H1 (cell line): ENCODE data around the gene CLEC16A. TPM values are rescaled to one million over a fixed set of nuclear protein-coding genes. Genes with fewer than 3 reads are reported as not detected.

Experiments
- ATF3 ChIP-seq: IDR thresholded peaks from 2 replicates; pipeline ENCODE4 v1.6.1; 2011; ENCODE audit warnings: low read depth, mild to moderate bottlenecking, low read length; ENCODE audit not compliant: insufficient read depth
- USF2 ChIP-seq: IDR thresholded peaks from 2 replicates; pipeline ENCODE4 v1.6.1; 2011; ENCODE audit warnings: low read length, improper control_type of control experiment
- polyA plus RNA-seq, 7 experiments: library from polyadenylated mRNA; depleted of rRNA in 3 of 7; stranded (reverse) in 5 of 7; unstranded in 2 of 7; fragments of >200 nt in 5 of 7; fragments of 200-250 nt in 2 of 7; gene quantifications; 1 replicate in 5 of 7; 2 replicates in 1 of 7; 4 replicates in 1 of 7; pipeline versions ENCODE4 v1.2.1 to v1.2.3, GENCODE V29; 2011 to 2013; ENCODE audit warnings: missing spikeins in 2 of 7, mixed read lengths in 2 of 7
- total RNA-seq: library from RNA; stranded (reverse); fragmentation: NEBNext Ultra II Directional; extraction: Animal tissue kit (Norgen Biotek cat#: 25700); gene quantifications from 2 replicates; pipeline ENCODE4 v1.2.1, GENCODE V29; 2021

CLEC16A gene
- total and polyA plus RNA-seq, 2 of the 8 experiments (the other 6 are each of a cell fraction or from before 2014, with no cell fraction given): 7.6 to 19.3 TPM

- TF ChIP-seq USF2: no peak
- no peak for TF ChIP-seq ATF3
Measured at GRCh38 chr16:11093572-11094074, 149.3 kb downstream of the CLEC16A start (continued).
